Neural crest cell (in vitro differentiated cells): Measurements from ENCODE around the gene MRPS2. TPM values are rescaled to one million over a fixed set of nuclear protein-coding genes. Genes with fewer than 3 reads are reported as not detected.
"Not testable (repeated sequence)": the region's sequence is repeated elsewhere in the genome, so short reads cannot be mapped to it uniquely, and the experiment has no call there.

Experiments used
- DNase-seq: peaks from one replicate; pipeline ENCODE4 v3.0.0; 2021; ENCODE audit warnings: low read depth, mixed read lengths, low spot score
- H3K27ac Mint-ChIP-seq: one replicate; pipeline ENCODE4 v1.8.0; 2021; ENCODE audit warnings: mild to moderate bottlenecking, mixed read lengths; ENCODE audit not compliant: unreplicated experiment
- H3K27me3 Mint-ChIP-seq: 2 replicates; pipeline ENCODE4 v1.8.0; 2021; ENCODE audit warnings: low read depth, mild to moderate bottlenecking, mixed read lengths
- H3K36me3 Mint-ChIP-seq: 2 replicates; pipeline ENCODE4 v1.8.0; 2021; ENCODE audit warnings: low read depth, mild to moderate bottlenecking, mixed read lengths
- H3K4me1 Mint-ChIP-seq: 2 replicates; pipeline ENCODE4 v1.8.0; 2021; ENCODE audit warnings: mixed read lengths
- H3K4me3 Mint-ChIP-seq: one replicate; pipeline ENCODE4 v1.8.0; 2021; ENCODE audit warnings: mild to moderate bottlenecking, mixed read lengths
- H3K9me3 Mint-ChIP-seq: 2 replicates; pipeline ENCODE4 v1.8.0; 2021; ENCODE audit warnings: mixed read lengths
- CTCF ChIP-seq: fragments of 200-600 bp; sonication (generic); conservative IDR thresholded peaks from 2 replicates; pipeline ENCODE4 v1.5.0; 2021; ENCODE audit warnings: antibody characterized with exemption, mild to moderate bottlenecking
- total RNA-seq: library from RNA; stranded (reverse); gene quantifications from 2 replicates; pipeline ENCODE4 v1.2.1, GENCODE V29; 2021

The MRPS2 gene
- total RNA-seq, 1 donor from 2014 or later = 60.6 TPM

GRCh38 chr9:135456436-135457104, 43.9 kb upstream of the MRPS2 start:
- DNase-seq = no peak
- Mint-ChIP-seq H3K9me3 (no peaks in the 10 kb centered on the region), H3K36me3 (no peaks in the 10 kb centered on the region), H3K4me3 (no peak overlapping the region), H3K4me1 (peaks cover 6% of the 10 kb centered on the region), H3K27me3 (no peaks in the 10 kb centered on the region), H3K27ac (peak overlapping the region; percentile 27)
- no peak for TF ChIP-seq CTCF

- H3K4me1 Mint-ChIP-seq, H3K27me3 Mint-ChIP-seq: not testable (repeated sequence)
Observed at GRCh38 chr9:135458478-135458877, 42.0 kb upstream of the MRPS2 start.

GRCh38 chr9:135461936-135462335, 38.5 kb upstream of the MRPS2 start:
- Mint-ChIP-seq H3K27me3 (no peaks in the 10 kb centered on the region), H3K36me3 (no peaks in the 10 kb centered on the region), H3K4me3 (no peak overlapping the region), H3K27ac (no peak overlapping the region), H3K9me3 (no peaks in the 10 kb centered on the region), H3K4me1 (no peaks in the 10 kb centered on the region)
- DNase-seq = no peak
- TF ChIP-seq CTCF = no peak

More at GRCh38 chr9:135458478-135458877, 42.0 kb upstream of the MRPS2 start:
- not testable (repeated sequence) for H3K36me3 Mint-ChIP-seq, H3K9me3 Mint-ChIP-seq, DNase-seq, H3K4me3 Mint-ChIP-seq, H3K27ac Mint-ChIP-seq

- no peak overlapping the region for H3K27ac Mint-ChIP-seq
- H3K4me1 Mint-ChIP-seq = no peaks in the 10 kb centered on the region
- H3K9me3 Mint-ChIP-seq = no peaks in the 10 kb centered on the region
- H3K27me3 Mint-ChIP-seq = no peaks in the 10 kb centered on the region
- TF ChIP-seq CTCF = no peak
- no peaks in the 10 kb centered on the region for H3K36me3 Mint-ChIP-seq
- H3K4me3 Mint-ChIP-seq = no peak overlapping the region
- DNase-seq = no peak
Observed at GRCh38 chr9:135463140-135463539, 37.3 kb upstream of the MRPS2 start.

GRCh38 chr9:135464181-135464580, 36.3 kb upstream of the MRPS2 start:
- Mint-ChIP-seq H3K27me3 (no peaks in the 10 kb centered on the region), H3K9me3 (no peaks in the 10 kb centered on the region), H3K36me3 (no peaks in the 10 kb centered on the region), H3K4me3 (no peak overlapping the region), H3K4me1 (no peaks in the 10 kb centered on the region), H3K27ac (peak overlapping the region; percentile 57)
- DNase-seq = no peak
- TF ChIP-seq CTCF = no peak

- Mint-ChIP-seq H3K36me3 (no peaks in the 10 kb centered on the region), H3K27me3 (no peaks in the 10 kb centered on the region), H3K27ac (no peak overlapping the region), H3K4me1 (peaks cover 12% of the 10 kb centered on the region), H3K9me3 (no peaks in the 10 kb centered on the region), H3K4me3 (no peak overlapping the region)
- DNase-seq = no peak
- no peak for TF ChIP-seq CTCF
Observed at GRCh38 chr9:135468854-135469521, 31.5 kb upstream of the MRPS2 start.
